GM18526 (cell line): ENCODE data around the gene DBH.

Source experiments
- POLR2A ChIP-seq: IDR thresholded peaks from 3 replicates; pipeline ENCODE4 v1.6.1; 2011; ENCODE audit not compliant: insufficient read length; ENCODE audit errors: extremely low read depth

The DBH gene

GRCh38 chr9:133686642-133687575 is 50.7 kb downstream of the DBH start:
- no peak for TF ChIP-seq POLR2A

- no peak for TF ChIP-seq POLR2A
Observed at GRCh38 chr9:133687856-133688761, 51.9 kb downstream of the DBH start.

GRCh38 chr9:133689151-133689763 is 53.1 kb downstream of the DBH start:
- TF ChIP-seq POLR2A: no peak

GRCh38 chr9:133690081-133690561 is 54.0 kb downstream of the DBH start:
- no peak for TF ChIP-seq POLR2A

- no peak for TF ChIP-seq POLR2A
Observed at GRCh38 chr9:133691191-133691590, 55.0 kb downstream of the DBH start.

- TF ChIP-seq POLR2A: no peak
Observed at GRCh38 chr9:133691626-133692363, 55.6 kb downstream of the DBH start.

- TF ChIP-seq POLR2A: no peak
Observed at GRCh38 chr9:133692364-133692985, 56.3 kb downstream of the DBH start.

- no peak for TF ChIP-seq POLR2A
Observed at GRCh38 chr9:133693116-133693515, 57.0 kb downstream of the DBH start.

GRCh38 chr9:133693703-133694529 is 57.8 kb downstream of the DBH start:
- no peak for TF ChIP-seq POLR2A

GRCh38 chr9:133694686-133695085 is 58.5 kb downstream of the DBH start:
- no peak for TF ChIP-seq POLR2A

- no peak for TF ChIP-seq POLR2A
Observed at GRCh38 chr9:133696071-133696472, 59.9 kb downstream of the DBH start.

GRCh38 chr9:133699546-133699945 is 63.4 kb downstream of the DBH start:
- TF ChIP-seq POLR2A: no peak

GRCh38 chr9:133700819-133701320 is 64.7 kb downstream of the DBH start:
- no peak for TF ChIP-seq POLR2A
